Parathyroid adenoma (tissue), 2 donors: ENCODE results near the gene LRSAM1.

Experiments
- H2AFZ ChIP-seq: fragments of 300-600 bp; sonication (generic); one replicate; pipeline ENCODE4 v1.7.0; 2017; ENCODE audit warnings: antibody characterized with exemption, mild to moderate bottlenecking
- H3K27ac ChIP-seq: fragments of 300-600 bp; sonication (generic); one replicate; pipeline ENCODE4 v1.7.0; 2017
- H3K27me3 ChIP-seq: fragments of 300-600 bp; sonication (generic); one replicate; pipeline ENCODE4 v1.7.0; 2017; ENCODE audit warnings: low read length; ENCODE audit not compliant: control insufficient read depth, insufficient read depth
- H3K36me3 ChIP-seq: fragments of 300-600 bp; sonication (generic); one replicate; pipeline ENCODE4 v1.7.0; 2017; ENCODE audit warnings: low read length; ENCODE audit not compliant: control insufficient read depth, insufficient read depth
- H3K4me1 ChIP-seq: fragments of 300-600 bp; sonication (generic); one replicate; pipeline ENCODE4 v1.7.0; 2017; ENCODE audit warnings: control low read depth
- H3K4me2 ChIP-seq: fragments of 300-600 bp; sonication (generic); one replicate; pipeline ENCODE4 v1.7.0; 2017; ENCODE audit warnings: low read length
- H3K4me3 ChIP-seq: fragments of 300-600 bp; sonication (generic); one replicate; pipeline ENCODE4 v1.7.0; 2017; ENCODE audit warnings: low read depth, low read length
- H3K79me2 ChIP-seq: fragments of 300-600 bp; sonication (generic); one replicate; pipeline ENCODE4 v1.7.0; 2017; ENCODE audit warnings: control low read depth
- H3K9ac ChIP-seq: fragments of 300-600 bp; sonication (generic); one replicate; pipeline ENCODE4 v1.7.0; 2017; ENCODE audit warnings: mild to moderate bottlenecking
- H3K9me3 ChIP-seq: fragments of 300-600 bp; sonication (generic); one replicate; pipeline ENCODE4 v1.7.0; 2017; ENCODE audit warnings: low read length; ENCODE audit not compliant: control insufficient read depth
- TF ChIP-seq, protein P1 (sequence below): fragments of 300-600 bp; sonication (generic); IDR thresholded peaks from one replicate; pipeline ENCODE4 v1.7.0; 2017; ENCODE audit warnings: antibody characterized with exemption, mild to moderate bottlenecking
- donor health status: primary hyperparathyroidism.

Gene LRSAM1

GRCh38 chr9:127508901-127509260, 57.6 kb downstream of the LRSAM1 start:
- H3K36me3 ChIP-seq = no peaks in the 10 kb centered on the region
- TF ChIP-seq, protein P1, sequence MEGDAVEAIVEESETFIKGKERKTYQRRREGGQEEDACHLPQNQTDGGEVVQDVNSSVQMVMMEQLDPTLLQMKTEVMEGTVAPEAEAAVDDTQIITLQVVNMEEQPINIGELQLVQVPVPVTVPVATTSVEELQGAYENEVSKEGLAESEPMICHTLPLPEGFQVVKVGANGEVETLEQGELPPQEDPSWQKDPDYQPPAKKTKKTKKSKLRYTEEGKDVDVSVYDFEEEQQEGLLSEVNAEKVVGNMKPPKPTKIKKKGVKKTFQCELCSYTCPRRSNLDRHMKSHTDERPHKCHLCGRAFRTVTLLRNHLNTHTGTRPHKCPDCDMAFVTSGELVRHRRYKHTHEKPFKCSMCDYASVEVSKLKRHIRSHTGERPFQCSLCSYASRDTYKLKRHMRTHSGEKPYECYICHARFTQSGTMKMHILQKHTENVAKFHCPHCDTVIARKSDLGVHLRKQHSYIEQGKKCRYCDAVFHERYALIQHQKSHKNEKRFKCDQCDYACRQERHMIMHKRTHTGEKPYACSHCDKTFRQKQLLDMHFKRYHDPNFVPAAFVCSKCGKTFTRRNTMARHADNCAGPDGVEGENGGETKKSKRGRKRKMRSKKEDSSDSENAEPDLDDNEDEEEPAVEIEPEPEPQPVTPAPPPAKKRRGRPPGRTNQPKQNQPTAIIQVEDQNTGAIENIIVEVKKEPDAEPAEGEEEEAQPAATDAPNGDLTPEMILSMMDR = no peak
- peak overlapping the region; percentile 80 for H3K27ac ChIP-seq
- H3K4me2 ChIP-seq = peak overlapping the region; percentile 55
- no peak overlapping the region for H3K4me3 ChIP-seq
- no peak overlapping the region for H3K9ac ChIP-seq
- no peak overlapping the region for H2AFZ ChIP-seq
- no peaks in the 10 kb centered on the region for H3K4me1 ChIP-seq
- H3K27me3 ChIP-seq = no peaks in the 10 kb centered on the region
- H3K9me3 ChIP-seq = no peaks in the 10 kb centered on the region
- H3K79me2 ChIP-seq = no peaks in the 10 kb centered on the region

DNA sequence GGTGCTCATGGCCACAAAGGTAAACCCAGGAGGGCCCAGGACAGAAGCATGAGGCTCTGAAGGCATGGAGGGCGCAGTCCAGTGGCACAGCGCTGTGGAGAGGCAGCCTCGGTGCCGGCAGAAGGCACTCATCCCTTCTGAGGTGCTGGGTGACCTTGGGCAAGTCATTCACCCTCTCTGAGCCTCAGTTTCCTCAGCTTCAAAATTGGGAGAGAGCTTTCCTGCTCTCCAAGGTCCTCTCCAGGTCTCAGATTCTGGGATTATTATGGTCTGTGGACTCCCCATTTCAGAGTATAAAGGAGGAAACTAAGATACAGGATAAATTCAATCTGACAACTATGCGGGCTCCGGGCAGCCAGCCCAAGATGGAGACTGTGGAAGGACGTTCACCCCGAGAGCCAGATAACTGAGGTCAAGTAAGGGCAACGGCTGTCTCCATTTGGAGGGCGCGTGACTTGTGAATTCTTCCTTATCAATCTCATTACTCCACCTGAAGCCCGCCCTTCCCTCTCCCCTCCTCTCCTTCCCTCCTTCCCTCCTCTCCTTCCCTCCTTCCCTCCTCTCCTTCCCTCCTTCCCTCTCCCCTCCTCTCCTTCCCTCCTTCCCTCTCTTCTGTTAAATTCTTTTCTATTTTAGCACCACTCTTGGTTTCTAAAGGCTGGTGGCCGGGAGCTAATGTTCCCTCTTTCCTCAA, 58.1 kb downstream of the LRSAM1 start:
- no peaks in the 10 kb centered on the region for H3K27me3 ChIP-seq
- no peaks in the 10 kb centered on the region for H3K4me1 ChIP-seq
- H3K4me2 ChIP-seq = peak overlapping the region; percentile 55
- TF ChIP-seq, protein P1 = no peak
- no peaks in the 10 kb centered on the region for H3K9me3 ChIP-seq
- H3K4me3 ChIP-seq = no peak overlapping the region
- no peak overlapping the region for H3K9ac ChIP-seq
- H3K79me2 ChIP-seq = no peaks in the 10 kb centered on the region
- peak overlapping the region; percentile 80 for H3K27ac ChIP-seq
- no peak overlapping the region for H2AFZ ChIP-seq
- no peaks in the 10 kb centered on the region for H3K36me3 ChIP-seq

DNA sequence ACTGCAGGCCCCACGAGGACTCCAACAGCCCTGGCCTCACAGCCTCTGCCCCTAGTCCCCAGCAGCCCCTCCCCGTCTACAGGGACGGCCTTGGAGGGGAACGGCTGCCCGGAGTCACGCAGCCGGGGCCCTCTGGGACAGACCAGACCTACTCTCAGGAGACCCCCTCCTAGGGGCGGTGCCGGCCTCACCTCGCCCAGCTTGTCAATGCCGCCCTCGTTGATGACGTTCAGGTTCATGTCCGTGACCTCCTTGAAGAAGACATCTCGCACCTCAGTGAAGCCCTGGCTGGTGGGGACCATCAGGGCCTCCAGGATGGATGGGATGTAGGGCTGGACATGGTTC, 58.6 kb downstream of the LRSAM1 start:
- Histone ChIP-seq H3K4me1 (no peaks in the 10 kb centered on the region), H3K9ac (no peak overlapping the region), H2AFZ (no peak overlapping the region), H3K27ac (peak overlapping the region; percentile 80), H3K27me3 (no peaks in the 10 kb centered on the region), H3K36me3 (no peaks in the 10 kb centered on the region), H3K79me2 (no peaks in the 10 kb centered on the region), H3K4me3 (no peak overlapping the region), H3K9me3 (no peaks in the 10 kb centered on the region), H3K4me2 (peak overlapping the region; percentile 39)
- TF ChIP-seq, protein P1 = no peak

- Histone ChIP-seq H3K4me3 (no peak overlapping the region), H3K27me3 (no peaks in the 10 kb centered on the region), H3K9ac (no peak overlapping the region), H3K9me3 (no peaks in the 10 kb centered on the region), H3K36me3 (no peaks in the 10 kb centered on the region), H3K4me2 (no peak overlapping the region), H2AFZ (no peak overlapping the region), H3K79me2 (no peaks in the 10 kb centered on the region), H3K4me1 (no peaks in the 10 kb centered on the region), H3K27ac (no peak overlapping the region)
- TF ChIP-seq, protein P1 = no peak
These were observed 63.2 kb downstream of the LRSAM1 start for GRCh38 chr9:127514468-127514867.

DNA sequence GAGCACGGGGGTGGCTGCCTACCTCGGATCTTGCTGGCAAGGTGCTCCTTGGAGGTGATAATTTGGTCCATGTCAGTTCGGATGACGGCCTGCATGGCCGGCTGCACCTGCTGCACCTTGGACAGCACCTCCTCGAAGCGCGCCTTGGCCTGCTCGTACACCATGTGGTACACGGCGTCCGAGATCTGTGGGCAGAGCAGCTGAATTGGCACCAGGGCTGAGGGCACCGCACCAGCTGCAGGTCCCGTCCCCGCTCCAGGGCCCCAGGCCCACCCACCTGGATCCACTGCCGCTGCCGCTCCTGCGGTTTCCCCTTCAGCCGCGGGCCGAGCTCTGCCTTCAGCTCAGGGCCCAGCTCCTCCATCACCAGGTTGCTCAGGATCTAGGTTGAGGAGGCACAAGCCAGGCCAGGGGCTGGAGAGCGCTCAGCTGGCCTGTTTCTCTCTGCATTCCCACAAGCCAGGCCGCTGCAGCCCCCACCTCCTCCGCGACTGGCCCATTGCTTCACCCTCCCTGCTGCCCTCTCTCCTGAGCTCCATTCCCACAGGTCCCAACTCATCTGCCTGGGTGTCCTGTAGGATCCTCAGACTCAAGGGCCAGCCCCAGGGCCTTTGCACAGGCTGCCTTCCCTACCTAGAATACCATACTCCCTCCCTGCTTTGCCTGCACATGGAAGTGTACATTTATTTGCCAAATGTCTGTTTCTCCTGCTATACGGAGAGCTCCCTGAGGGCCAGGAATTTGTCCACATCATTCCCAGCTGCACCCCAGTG, 65.7 kb downstream of the LRSAM1 start:
- H3K36me3 ChIP-seq = no peaks in the 10 kb centered on the region
- no peak overlapping the region for H3K4me2 ChIP-seq
- H3K9me3 ChIP-seq = no peaks in the 10 kb centered on the region
- H3K27ac ChIP-seq = no peak overlapping the region
- no peaks in the 10 kb centered on the region for H3K79me2 ChIP-seq
- H3K27me3 ChIP-seq = no peaks in the 10 kb centered on the region
- TF ChIP-seq, protein P1 = no peak
- H3K9ac ChIP-seq = no peak overlapping the region
- H3K4me3 ChIP-seq = no peak overlapping the region
- H2AFZ ChIP-seq = no peak overlapping the region
- H3K4me1 ChIP-seq = no peaks in the 10 kb centered on the region
